Endothelial cell of umbilical vein (primary cell): Measurements from ENCODE around the gene DERA. TPM values are rescaled to one million over a fixed set of nuclear protein-coding genes. Genes with fewer than 3 reads are reported as not detected.

Experiments used
- BruUV-seq: library from RNA; stranded (reverse); fragments of 400-500 nt; replicated peaks from 2 replicates; lab custom pipeline; 2021; lab: Mats Ljungman, UMichigan
- CTCF ChIA-PET: fragments of 300-600, 350-600 bp; sonication (Branson Sonifier 250); formaldehyde crosslinking; loops from one replicate; lab custom pipeline; 2021; ENCODE audit warnings: antibody characterized with exemption, inconsistent platforms; lab: Charles Lee
- POLR2A ChIA-PET: fragments of 300-600, 350-600 bp; sonication (Branson Sonifier 250); formaldehyde crosslinking; loops from one replicate; lab custom pipeline; 2021; ENCODE audit warnings: antibody characterized with exemption, inconsistent platforms; lab: Charles Lee
- DNase-seq: peaks from one replicate; pipeline ENCODE4 v3.0.0-alpha.2; 2011; ENCODE audit warnings: low read depth, low spot score
- FAIRE-seq: peaks from 2 replicates; lab custom pipeline; 2011; peaks lifted over from hg19 to GRCh38; lab: Jason Lieb, UNC
- H2AFZ ChIP-seq: 2 replicates; pipeline ENCODE4 v1.6.0; 2012; ENCODE audit warnings: low read depth, low read length, control low read depth, inconsistent platforms
- H3K27ac ChIP-seq: 2 replicates; pipeline ENCODE4 v1.5.1; 2011; ENCODE audit warnings: low read depth, mild to moderate bottlenecking, control low read depth, low read length, moderate library complexity; ENCODE audit not compliant: insufficient read depth
- H3K27me3 ChIP-seq, 2 experiments: 2 replicates each; pipeline versions ENCODE4 v1.6.0 to v1.6.1; 2011; ENCODE audit warnings: low read length in 2 of 2, mixed read lengths in 1 of 2; ENCODE audit not compliant: control insufficient read depth in 2 of 2, insufficient read depth in 2 of 2
- H3K36me3 ChIP-seq, 2 experiments: 2 replicates in 1 of 2; 3 replicates in 1 of 2; pipeline ENCODE4 v1.5.1; 2011; ENCODE audit warnings: low read length in 2 of 2, mild to moderate bottlenecking in 1 of 2, moderate library complexity in 1 of 2; ENCODE audit not compliant: control insufficient read depth in 2 of 2, insufficient read depth in 2 of 2; ENCODE audit errors: extremely low read depth in 1 of 2
- H3K4me1 ChIP-seq: 3 replicates; pipeline ENCODE4 v1.5.1; 2011; ENCODE audit warnings: mild to moderate bottlenecking, low read length; ENCODE audit not compliant: control insufficient read depth, insufficient read depth; ENCODE audit errors: extremely low read depth
- H3K4me2 ChIP-seq: 2 replicates; pipeline ENCODE4 v1.6.1; 2011; ENCODE audit warnings: low read length, control low read depth, mixed read lengths; ENCODE audit not compliant: insufficient read depth
- H3K4me3 ChIP-seq, 3 experiments: fragments of 200-600 bp in 1 of 3; sonication (generic), shearing (Covaris generic) in 1 of 3; replicated peaks in 1 of 3; 2 replicates each; pipeline ENCODE4 v1.5.1; 2011 to 2016; ENCODE audit warnings: control low read depth in 3 of 3, low read length in 3 of 3, mild to moderate bottlenecking in 2 of 3, inconsistent platforms in 1 of 3, low read depth in 1 of 3, moderate library complexity in 1 of 3; ENCODE audit not compliant: insufficient read depth in 1 of 3
- H3K79me2 ChIP-seq: 2 replicates; pipeline ENCODE4 v1.6.0; 2012; ENCODE audit warnings: low read length, inconsistent platforms; ENCODE audit not compliant: control insufficient read depth, insufficient read depth
- H3K9ac ChIP-seq: replicated peaks from 2 replicates; pipeline ENCODE3; 2011; ENCODE audit warnings: low read length, control low read depth; ENCODE audit not compliant: insufficient read depth; ENCODE audit errors: extremely low read depth
- H3K9me1 ChIP-seq: replicated peaks from 3 replicates; pipeline ENCODE4 v1.6.0; 2011; ENCODE audit warnings: mild to moderate bottlenecking, low read length; ENCODE audit not compliant: control insufficient read depth, insufficient read depth; ENCODE audit errors: extremely low read depth
- H3K9me3 ChIP-seq: replicated peaks from 2 replicates; pipeline ENCODE4 v1.5.1; 2012; ENCODE audit warnings: low read length, inconsistent platforms; ENCODE audit not compliant: control insufficient read depth, insufficient read depth
- H4K20me1 ChIP-seq: replicated peaks from 2 replicates; pipeline ENCODE3; 2011; ENCODE audit warnings: mild to moderate bottlenecking, low read length; ENCODE audit not compliant: control insufficient read depth, insufficient read depth; ENCODE audit errors: extremely low read depth
- EZH2 ChIP-seq: IDR thresholded peaks from 2 replicates; pipeline ENCODE4 v1.6.1; 2012; ENCODE audit warnings: borderline replicate concordance, low read depth, mild to moderate bottlenecking, moderate library complexity, low read length, inconsistent platforms; ENCODE audit not compliant: severe bottlenecking
- GATA2 ChIP-seq: IDR thresholded peaks from 2 replicates; pipeline ENCODE4 v1.7.0; 2011; ENCODE audit warnings: low read depth, mild to moderate bottlenecking, moderate library complexity, mixed read lengths, low read length; ENCODE audit not compliant: insufficient read length, insufficient read depth
- JUN ChIP-seq: IDR thresholded peaks from 2 replicates; pipeline ENCODE4 v1.6.1; 2011; ENCODE audit warnings: borderline replicate concordance, low read depth; ENCODE audit not compliant: insufficient read length, insufficient read depth
- MYC ChIP-seq: IDR thresholded peaks from one replicate; pipeline ENCODE4 v1.6.1; 2011; ENCODE audit warnings: mild to moderate bottlenecking, low read depth, low read length
- POLR2AphosphoS5 ChIP-seq: IDR thresholded peaks from 2 replicates; pipeline ENCODE4 v1.6.1; 2012; ENCODE audit warnings: low read depth, mild to moderate bottlenecking, control low read depth, low read length, moderate library complexity; ENCODE audit not compliant: insufficient read depth
- dilution Hi-C: fragments of 300-500 bp; cut with MboI; formaldehyde crosslinking; loops from one replicate; pipeline ENCODE4 v1.15.0; 2019; ENCODE audit warnings: low sequenced_read_pairs; ENCODE audit not compliant: extremely low pct_ligation_motif_present
- intact Hi-C: fragments of 100-400 bp; cut with micrococcal nuclease; formaldehyde crosslinking; loops from one replicate; pipeline ENCODE4 v1.10.0; 2022
- polyA plus RNA-seq, 4 experiments: library from polyadenylated mRNA; depleted of rRNA in 3 of 4; stranded (reverse) in 3 of 4; unstranded in 1 of 4; fragments of >200 nt; gene quantifications; 2 replicates each; pipeline versions ENCODE4 v1.2.1 to v1.2.3, GENCODE V29; 2011 to 2012; ENCODE audit warnings: missing spikeins in 1 of 4
- total RNA-seq: library from RNA; stranded (reverse); gene quantifications from 2 replicates; pipeline ENCODE4 v1.2.3, GENCODE V29; 2021

Gene DERA
- total and polyA plus RNA-seq, 2 donors (not counting 3 experiments of a cell fraction or from before 2014, with no cell fraction given): 19.8 to 41.5 TPM

DNA sequence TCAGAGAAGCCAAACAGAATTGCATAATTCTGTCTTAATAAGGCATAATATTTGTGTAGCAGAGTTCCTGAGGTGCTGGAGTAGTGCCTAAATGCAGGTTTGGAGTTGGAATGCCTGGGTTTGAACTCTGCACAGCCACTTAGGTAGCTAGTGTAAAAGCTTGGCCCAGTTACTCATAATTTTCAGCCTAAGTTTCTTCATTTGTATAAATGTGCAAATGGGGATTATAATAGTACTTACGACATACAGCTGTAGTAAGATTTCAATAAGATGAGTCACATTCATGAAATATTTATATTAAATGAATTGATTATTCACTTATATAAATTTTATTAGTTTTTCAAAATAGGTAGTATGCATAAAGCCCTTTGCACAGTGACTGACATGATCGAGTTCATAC lies 175.8 kb downstream of the DERA start:
- Histone ChIP-seq H3K9ac (no peak overlapping the region), H3K27me3 (no peaks in the 10 kb centered on the region), H3K79me2 (no peaks in the 10 kb centered on the region), H4K20me1 (no peaks in the 10 kb centered on the region), H3K4me3 (no peak overlapping the region), H3K36me3 (no peaks in the 10 kb centered on the region), H3K27ac (no peak overlapping the region), H3K4me2 (no peak overlapping the region), H3K4me1 (no peaks in the 10 kb centered on the region), H2AFZ (no peak overlapping the region), H3K9me3 (no peaks in the 10 kb centered on the region), H3K9me1 (no peaks in the 10 kb centered on the region)
- DNase-seq (no peak), FAIRE-seq (no peak)
- CTCF ChIA-PET: no interaction called here
- POLR2A ChIA-PET: no interaction called here
- intact Hi-C loops: no loop called here
- dilution Hi-C loops: no loop called here
- no TSS peak for BruUV-seq
- TF ChIP-seq GATA2 (no peak), EZH2 (no peak), POLR2AphosphoS5 (no peak), JUN (no peak), MYC (no peak)

Other genes starting within 250 kb of the DERA start
- gene EPS8, start 121.9 kb upstream of the DERA start, total RNA-seq: 11.9 and 12.1 TPM in 2 replicates
- gene EPS8, start 121.9 kb upstream of the DERA start, polyA plus RNA-seq: 7.2 and 8.4 TPM in 2 replicates
- 138 and 144 TPM in 2 replicates for gene STRAP, start 28.9 kb upstream of the DERA start, total RNA-seq
- gene STRAP, start 28.9 kb upstream of the DERA start, polyA plus RNA-seq: 65.5 and 76.9 TPM in 2 replicates